ENCODE data around the gene CACNA1F.

Gene CACNA1F

GRCh38 chrX:49233176-49233575 is at the start of gene CACNA1F:
TSS of gene CACNA1F (minus strand) at chrX:49233340. CDS start at chrX:49233309, 31 bp downstream.
- no peak for DNase-seq

- peak; percentile 43 for DNase-seq
Measured at GRCh38 chrX:49282647-49283011, 49.5 kb upstream of the CACNA1F start.

GRCh38 chrX:49278081-49278480 is 44.9 kb upstream of the CACNA1F start:
- no peak for DNase-seq

- DNase-seq, result no peak
Measured at GRCh38 chrX:49277535-49277830, 44.3 kb upstream of the CACNA1F start.

- no peak for DNase-seq
Measured at GRCh38 chrX:49276671-49277534, 43.8 kb upstream of the CACNA1F start.

GRCh38 chrX:49276207-49276606 is 43.1 kb upstream of the CACNA1F start:
- no peak for DNase-seq

GRCh38 chrX:49273181-49273727 is 40.1 kb upstream of the CACNA1F start:
- DNase-seq, result no peak

- no peak for DNase-seq
Measured at GRCh38 chrX:49272421-49272820, 39.3 kb upstream of the CACNA1F start.

- DNase-seq, result no peak
Measured at GRCh38 chrX:49271341-49271740, 38.2 kb upstream of the CACNA1F start.

GRCh38 chrX:49270249-49270921 is 37.2 kb upstream of the CACNA1F start:
- DNase-seq, result no peak

- no peak for DNase-seq
Measured at GRCh38 chrX:49269767-49270248, 36.7 kb upstream of the CACNA1F start, which contains the start of gene PPP1R3F. TSS of gene PPP1R3F (plus strand) at chrX:49269793. CDS start at chrX:49269870, 77 bp downstream.

- peak; percentile 98 for DNase-seq
Measured at GRCh38 chrX:49269010-49269766, 36.0 kb upstream of the CACNA1F start.

GRCh38 chrX:49268702-49269009 is 35.5 kb upstream of the CACNA1F start:
- no peak for DNase-seq

GRCh38 chrX:49266523-49267445 is 33.6 kb upstream of the CACNA1F start:
- DNase-seq, result no peak

GRCh38 chrX:49264460-49264859 is 31.3 kb upstream of the CACNA1F start, which contains the start of gene FOXP3:
TSS of gene FOXP3 (minus strand) at chrX:49264710. CDS start at chrX:49258505, 6,205 bp downstream.
- DNase-seq, result no peak

GRCh38 chrX:49263631-49264030 is 30.5 kb upstream of the CACNA1F start:
- no peak for DNase-seq

- no peak for DNase-seq
Measured at GRCh38 chrX:49262603-49263002, 29.5 kb upstream of the CACNA1F start.

- DNase-seq, result no peak
Measured at GRCh38 chrX:49260221-49260985, 27.3 kb upstream of the CACNA1F start.

GRCh38 chrX:49258749-49259124 is 25.6 kb upstream of the CACNA1F start:
- no peak for DNase-seq

- no peak for DNase-seq
Measured at GRCh38 chrX:49257846-49258748, 25.0 kb upstream of the CACNA1F start.

Data from fibroblast of upper back skin (primary cell).